ENCODE results near the gene RNF175. TPM values are rescaled to one million over a fixed set of nuclear protein-coding genes. Genes with fewer than 3 reads are reported as not detected.
A peak's percentile ranks its signal among the peaks of the same experiment; 100 is the strongest.

RNF175 gene
- total RNA-seq, 4 donors from 2014 or later, result 0.39 to 0.63 TPM; not detected in 2

- DNase-seq (ENCODE audit: low spot score in 2 of 2), result no peak
- H3K9me3 ChIP-seq, result no peaks in the 10 kb centered on the region
Measured at GRCh38 chr4:153728660-153729059, 31.2 kb downstream of the RNF175 start.

GRCh38 chr4:153728151-153728550 lies 31.7 kb downstream of the RNF175 start:
- H3K27ac ChIP-seq, result no peak overlapping the region
- DNase-seq (ENCODE audit: low spot score in 2 of 2), result no peak
- no peak overlapping the region for H3K4me3 ChIP-seq
- H3K36me3 ChIP-seq, result no peaks in the 10 kb centered on the region
- no peaks in the 10 kb centered on the region for H3K27me3 ChIP-seq
- no peaks in the 10 kb centered on the region for H3K9me3 ChIP-seq
- whole genome bisulfite sequencing, 2 donors, result 77 to 81% methylated on average over 5 of the region's 5 CpGs
- H3K4me1 ChIP-seq, result peaks cover 0 to 9% (median 0%) of the 10 kb centered on the region in 4 donors
- no peak for TF ChIP-seq EP300 (IDR thresholded peaks at IDR 0.05)
- no peak for TF ChIP-seq POLR2A (IDR thresholded peaks at IDR 0.05)
- no peak for TF ChIP-seq CTCF (IDR thresholded peaks at IDR 0.05)

More at GRCh38 chr4:153728660-153729059, 31.2 kb downstream of the RNF175 start:
- no peaks in the 10 kb centered on the region for H3K36me3 ChIP-seq
- 73 to 74% methylated on average over 4 of the region's 4 CpGs for WGBS, 2 donors
- no peaks in the 10 kb centered on the region for H3K27me3 ChIP-seq
- peaks cover 0 to 9% (median 0%) of the 10 kb centered on the region in 4 donors for H3K4me1 ChIP-seq
- H3K4me3 ChIP-seq, result no peak overlapping the region
- H3K27ac ChIP-seq, result no peak overlapping the region
- TF ChIP-seq POLR2A (IDR thresholded peaks at IDR 0.05) (no peak), CTCF (IDR thresholded peaks at IDR 0.05) (no peak), EP300 (IDR thresholded peaks at IDR 0.05) (no peak)

- H3K27ac ChIP-seq, result peak overlapping the region in 1 of 4 donors; percentile 10
- TF ChIP-seq POLR2A (IDR thresholded peaks at IDR 0.05) (no peak), CTCF (IDR thresholded peaks at IDR 0.05) (no peak), EP300 (IDR thresholded peaks at IDR 0.05) (no peak)
- no peak for DNase-seq (ENCODE audit: low spot score in 2 of 2)
Measured at GRCh38 chr4:153725831-153726154, 34.0 kb downstream of the RNF175 start.

GRCh38 chr4:153725136-153725830 lies 34.5 kb downstream of the RNF175 start:
- Histone ChIP-seq H3K9me3 (no peaks in the 10 kb centered on the region), H3K27me3 (no peaks in the 10 kb centered on the region), H3K27ac (no peak overlapping the region), H3K4me1 (no peaks in the 10 kb centered on the region), H3K36me3 (no peaks in the 10 kb centered on the region), H3K4me3 (no peak overlapping the region)
- 77 to 82% methylated on average over 5 of the region's 5 CpGs for WGBS, 2 donors
- no peak for TF ChIP-seq CTCF (IDR thresholded peaks at IDR 0.05)
- no peak for TF ChIP-seq EP300 (IDR thresholded peaks at IDR 0.05)
- TF ChIP-seq POLR2A (IDR thresholded peaks at IDR 0.05), result no peak
- no peak for DNase-seq (ENCODE audit: low spot score in 2 of 2)

More at GRCh38 chr4:153725831-153726154, 34.0 kb downstream of the RNF175 start:
- no peaks in the 10 kb centered on the region for H3K36me3 ChIP-seq
- no peak overlapping the region for H3K4me3 ChIP-seq
- H3K9me3 ChIP-seq, result no peaks in the 10 kb centered on the region
- 80 to 88% methylated on average over 1 of the region's 1 CpG for WGBS, 2 donors
- no peaks in the 10 kb centered on the region for H3K4me1 ChIP-seq
- no peaks in the 10 kb centered on the region for H3K27me3 ChIP-seq

GRCh38 chr4:153724606-153725005 lies 35.2 kb downstream of the RNF175 start:
- Histone ChIP-seq H3K36me3 (no peaks in the 10 kb centered on the region), H3K27ac (no peak overlapping the region), H3K9me3 (no peaks in the 10 kb centered on the region), H3K4me3 (no peak overlapping the region), H3K4me1 (no peaks in the 10 kb centered on the region), H3K27me3 (no peaks in the 10 kb centered on the region)
- WGBS, 2 donors, result 81 to 91% methylated on average over 3 to 5 of the region's 5 CpGs
- TF ChIP-seq EP300 (IDR thresholded peaks at IDR 0.05), result no peak
- TF ChIP-seq CTCF (IDR thresholded peaks at IDR 0.05), result no peak
- TF ChIP-seq POLR2A (IDR thresholded peaks at IDR 0.05), result no peak
- no peak for DNase-seq (ENCODE audit: low spot score in 2 of 2)
